ENCODE results near the gene CCR7. TPM values are rescaled to one million over a fixed set of nuclear protein-coding genes. Genes with fewer than 3 reads are reported as not detected.

The CCR7 gene
- total and polyA plus RNA-seq, 2 of the 4 experiments (the other 2 are of a cell fraction), result 0.14 to 0.36 TPM

DNA sequence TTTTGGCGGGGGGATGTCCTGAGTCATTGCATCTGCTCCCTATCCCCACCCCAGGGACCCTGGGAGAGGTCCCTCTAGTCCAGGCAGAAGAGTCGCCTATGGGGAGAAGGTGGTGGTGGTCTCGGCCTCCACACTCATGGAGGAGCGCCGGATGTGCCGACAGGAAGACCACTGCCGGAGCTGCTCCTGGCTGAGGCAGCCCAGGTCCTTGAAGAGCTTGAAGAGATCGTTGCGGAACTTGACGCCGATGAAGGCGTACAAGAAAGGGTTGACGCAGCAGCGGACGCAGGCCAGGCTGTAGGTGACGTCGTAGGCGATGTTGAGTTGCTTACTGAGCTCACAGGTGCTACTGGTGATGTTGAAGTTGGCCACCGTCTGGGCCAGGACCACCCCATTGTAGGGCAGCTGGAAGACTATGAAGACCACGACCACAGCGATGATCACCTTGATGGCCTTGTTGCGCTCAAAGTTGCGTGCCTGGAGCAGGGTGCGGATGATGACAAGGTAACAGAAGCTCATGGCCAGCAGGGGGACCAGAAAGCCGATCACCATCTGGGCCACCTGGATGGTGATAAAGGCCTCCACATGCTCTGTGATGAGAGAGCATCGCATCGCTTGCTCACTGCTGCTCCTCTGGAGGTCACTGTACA is 10.5 kb downstream of the CCR7 start (continued):
- TF ChIP-seq, protein P1, sequence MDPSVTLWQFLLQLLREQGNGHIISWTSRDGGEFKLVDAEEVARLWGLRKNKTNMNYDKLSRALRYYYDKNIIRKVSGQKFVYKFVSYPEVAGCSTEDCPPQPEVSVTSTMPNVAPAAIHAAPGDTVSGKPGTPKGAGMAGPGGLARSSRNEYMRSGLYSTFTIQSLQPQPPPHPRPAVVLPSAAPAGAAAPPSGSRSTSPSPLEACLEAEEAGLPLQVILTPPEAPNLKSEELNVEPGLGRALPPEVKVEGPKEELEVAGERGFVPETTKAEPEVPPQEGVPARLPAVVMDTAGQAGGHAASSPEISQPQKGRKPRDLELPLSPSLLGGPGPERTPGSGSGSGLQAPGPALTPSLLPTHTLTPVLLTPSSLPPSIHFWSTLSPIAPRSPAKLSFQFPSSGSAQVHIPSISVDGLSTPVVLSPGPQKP (IDR thresholded peaks at IDR 0.05; ENCODE audit: borderline replicate concordance, low read depth, low read length), result no peak
- TF ChIP-seq RCOR1 (IDR thresholded peaks at IDR 0.05; ENCODE audit: insufficient replicate concordance, low read length) (no peak), POLR2A (IDR thresholded peaks at IDR 0.05; ENCODE audit: low read depth, low read length) (no peak), RFX5 (IDR thresholded peaks at IDR 0.05; ENCODE audit: low read depth, low read length) (no peak)

All from IMR-90 (cell line).